GM21515 (cell line): ENCODE data around the gene KATNBL1.
A peak's percentile ranks its signal among the peaks of the same experiment; 100 is the strongest.

Experiments used
- ATAC-seq: cut with Tn5 transposase; IDR thresholded peaks from one replicate; pipeline ENCODE4 v1.9.1; 2021; ENCODE audit not compliant: unreplicated experiment

KATNBL1 gene, protein sequence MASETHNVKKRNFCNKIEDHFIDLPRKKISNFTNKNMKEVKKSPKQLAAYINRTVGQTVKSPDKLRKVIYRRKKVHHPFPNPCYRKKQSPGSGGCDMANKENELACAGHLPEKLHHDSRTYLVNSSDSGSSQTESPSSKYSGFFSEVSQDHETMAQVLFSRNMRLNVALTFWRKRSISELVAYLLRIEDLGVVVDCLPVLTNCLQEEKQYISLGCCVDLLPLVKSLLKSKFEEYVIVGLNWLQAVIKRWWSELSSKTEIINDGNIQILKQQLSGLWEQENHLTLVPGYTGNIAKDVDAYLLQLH

DNA sequence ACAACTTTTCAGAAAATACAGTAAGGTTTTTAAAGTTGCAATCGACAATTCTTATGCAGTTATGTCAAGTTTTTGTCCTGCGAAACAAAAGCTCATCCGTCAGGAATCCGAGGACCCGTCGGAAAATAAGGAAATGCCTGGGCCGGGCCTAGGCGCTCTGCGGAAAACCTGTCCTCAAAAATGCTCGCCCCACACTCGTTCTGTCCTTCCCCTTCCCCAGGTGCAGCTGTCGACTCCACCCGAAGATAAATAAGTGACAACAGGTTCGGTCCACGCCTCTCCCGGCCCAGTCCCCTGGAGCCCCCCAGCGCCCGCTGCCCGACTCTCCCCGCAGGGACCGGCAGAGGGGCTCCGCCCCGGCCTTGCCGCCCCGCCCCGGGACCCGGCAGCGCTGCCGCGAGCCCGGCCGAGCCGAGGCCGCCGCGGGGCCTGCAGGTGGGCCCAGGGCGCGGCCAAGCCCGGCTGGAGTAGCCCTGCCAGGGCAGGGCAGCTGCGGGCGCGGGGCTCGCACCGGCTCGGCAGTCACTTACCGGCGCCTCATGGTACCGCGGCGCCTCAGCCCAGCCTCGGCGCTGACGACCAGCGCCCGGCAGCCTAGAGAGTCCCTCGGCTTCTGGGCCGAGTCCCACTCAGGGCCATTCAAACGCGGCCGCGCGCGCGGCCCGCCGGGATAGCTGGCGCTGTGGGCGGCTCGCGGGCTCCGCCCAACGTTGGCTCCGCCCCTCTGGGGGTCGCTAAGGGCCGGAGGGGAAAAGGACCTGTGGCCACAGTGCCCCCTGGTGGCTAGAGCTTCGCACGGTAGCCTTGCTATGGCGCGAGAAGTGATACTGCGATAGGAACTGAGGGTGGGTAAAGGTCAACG, at the start of gene KATNBL1:
Gene KATNBL1, minus strand, starts transcription at position 676 of the 862 bp plus-strand sequence. CDS start 46,420 bp downstream, outside the sequence.
- ATAC-seq = peak; percentile 78

DNA sequence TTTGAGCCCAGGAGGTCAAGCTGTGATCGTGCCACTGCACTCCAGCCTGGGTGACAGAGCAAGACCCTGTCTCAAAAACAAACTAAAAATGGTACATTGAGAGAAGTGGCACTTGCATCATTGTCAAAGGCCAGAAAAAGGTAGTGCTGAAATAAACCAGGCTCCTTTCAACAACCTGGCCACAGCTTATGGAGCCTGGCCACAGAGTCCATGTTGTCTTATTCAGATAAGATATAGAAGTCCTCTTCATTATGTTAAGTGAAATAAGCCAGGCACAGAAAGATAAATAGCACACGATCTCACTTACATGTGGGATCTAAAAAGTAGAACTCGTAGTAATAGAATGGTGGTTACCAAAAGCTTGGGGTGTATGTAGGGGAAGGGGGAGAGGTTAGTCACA, 49.7 kb upstream of the KATNBL1 start:
- no peak for ATAC-seq

DNA sequence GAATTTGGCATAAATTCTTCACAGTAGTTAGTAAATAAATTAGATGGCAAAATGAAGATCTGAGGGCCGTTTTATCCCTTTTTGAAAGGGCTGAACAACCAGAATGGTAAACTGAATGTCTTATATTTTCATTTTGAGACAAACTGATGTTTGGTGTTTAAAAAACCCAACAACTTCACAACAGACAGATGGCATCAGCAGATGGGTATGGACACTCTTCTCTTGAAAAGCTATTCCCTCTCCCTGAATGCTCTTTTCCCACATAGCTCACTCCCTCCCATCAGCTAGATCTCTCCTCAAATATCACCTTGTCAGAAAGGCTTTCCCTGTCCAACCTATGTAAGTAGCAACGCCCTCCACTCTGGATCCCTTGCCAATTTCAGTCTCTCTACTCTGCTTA, 48.3 kb upstream of the KATNBL1 start:
- ATAC-seq = no peak

DNA sequence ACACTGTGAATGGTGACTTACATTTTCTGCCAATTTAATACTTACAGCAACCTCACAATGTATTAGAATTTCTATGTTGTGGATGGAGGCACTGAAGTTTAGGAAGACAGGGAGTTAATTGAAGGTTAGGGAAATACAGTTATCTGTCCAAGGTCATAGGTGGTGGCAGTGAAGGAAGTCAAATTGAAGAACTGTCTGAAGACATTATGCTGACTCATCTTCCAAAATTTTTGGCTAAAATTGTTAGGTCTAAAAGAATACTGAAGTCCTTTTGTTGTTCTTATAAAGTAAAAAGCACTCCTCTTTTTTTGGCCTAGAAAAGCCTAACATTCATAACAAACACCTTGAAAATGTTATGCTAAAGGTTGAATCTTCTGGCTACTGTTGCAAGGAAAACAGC, 42.6 kb upstream of the KATNBL1 start:
- no peak for ATAC-seq

DNA sequence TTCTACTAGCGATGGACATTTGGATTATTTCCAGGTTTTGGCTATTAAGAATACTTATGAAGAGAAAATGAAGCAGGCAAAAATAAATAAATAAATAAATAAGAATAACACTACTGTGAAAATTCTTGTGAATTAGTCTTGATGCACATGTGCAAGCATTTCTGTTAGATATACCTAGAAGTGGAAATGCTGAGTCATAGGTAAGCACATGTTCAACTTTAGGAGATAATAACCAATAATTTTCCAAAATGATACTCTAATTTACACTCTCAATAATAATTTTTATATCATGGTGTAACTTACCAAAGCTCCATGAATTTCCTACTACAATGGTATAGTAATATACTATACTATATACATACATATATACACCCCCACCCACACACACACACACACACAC, 38.3 kb upstream of the KATNBL1 start:
- ATAC-seq = no peak

DNA sequence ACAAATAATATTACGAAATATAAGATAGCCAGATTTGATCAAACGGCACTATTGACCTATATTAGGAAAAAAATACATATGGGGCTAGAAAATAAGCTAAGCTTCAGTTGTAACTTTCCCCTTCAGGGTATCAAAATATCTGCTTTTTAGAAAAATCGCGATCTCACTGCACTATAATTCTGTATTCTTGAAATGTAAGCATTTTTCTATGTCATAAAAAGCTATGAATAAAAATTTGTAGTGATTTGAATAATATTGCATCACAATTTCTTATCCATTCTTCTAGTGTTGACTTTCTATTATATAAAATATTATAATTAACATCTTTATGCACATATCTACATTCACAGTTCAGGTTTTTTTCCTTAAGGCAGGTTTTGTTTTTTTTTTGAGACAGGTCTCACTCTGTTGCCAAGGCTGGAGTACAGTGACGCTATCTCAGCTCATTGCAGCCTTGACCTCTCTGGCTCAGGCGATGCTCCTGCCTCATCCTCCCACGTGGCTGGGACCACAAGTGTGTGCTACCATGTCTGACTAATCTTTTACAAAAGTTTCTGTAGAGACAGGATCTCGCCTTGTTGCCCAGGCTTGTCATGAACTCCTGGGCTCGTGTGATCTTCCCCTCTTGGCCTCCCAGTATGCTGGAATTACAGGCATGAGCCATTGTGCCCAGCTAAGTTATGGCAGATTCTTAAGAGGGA, 36.5 kb upstream of the KATNBL1 start:
- no peak for ATAC-seq

DNA sequence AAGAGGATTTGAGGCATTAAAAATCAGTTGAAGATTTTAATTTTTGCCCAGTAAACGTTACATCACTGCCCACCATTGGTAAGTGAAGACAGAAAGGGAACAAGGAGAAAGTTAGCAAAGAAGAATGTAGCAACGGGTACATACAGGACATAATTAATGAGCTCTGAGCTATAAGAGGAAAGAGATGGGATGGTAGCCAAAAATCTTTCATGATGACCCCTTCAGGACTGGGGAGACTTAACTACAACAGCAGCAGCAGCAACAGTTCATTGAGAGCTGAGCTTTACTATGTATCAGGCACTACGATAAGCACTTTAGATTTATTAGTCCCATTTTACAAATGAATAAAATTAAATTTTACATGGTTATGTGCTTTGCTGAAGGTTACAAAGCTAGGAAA, 33.3 kb upstream of the KATNBL1 start:
- no peak for ATAC-seq

DNA sequence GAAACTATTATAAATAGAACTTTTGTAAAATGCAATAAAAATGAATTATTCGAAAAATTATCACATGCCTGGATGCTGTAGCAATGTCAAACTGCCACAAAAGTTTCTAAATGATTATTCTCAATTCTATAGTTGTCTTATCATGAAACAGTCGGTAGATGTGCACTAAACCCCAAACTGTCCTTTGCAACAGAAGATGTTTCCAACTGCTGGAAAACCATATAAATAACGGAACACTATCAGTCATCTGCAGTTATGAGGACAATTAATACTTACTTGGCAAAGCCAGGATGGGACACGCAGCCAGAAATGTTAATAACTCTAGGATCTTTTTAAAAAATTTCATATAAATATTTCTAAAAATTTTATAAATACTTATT, 32.4 kb upstream of the KATNBL1 start:
- ATAC-seq = no peak

DNA sequence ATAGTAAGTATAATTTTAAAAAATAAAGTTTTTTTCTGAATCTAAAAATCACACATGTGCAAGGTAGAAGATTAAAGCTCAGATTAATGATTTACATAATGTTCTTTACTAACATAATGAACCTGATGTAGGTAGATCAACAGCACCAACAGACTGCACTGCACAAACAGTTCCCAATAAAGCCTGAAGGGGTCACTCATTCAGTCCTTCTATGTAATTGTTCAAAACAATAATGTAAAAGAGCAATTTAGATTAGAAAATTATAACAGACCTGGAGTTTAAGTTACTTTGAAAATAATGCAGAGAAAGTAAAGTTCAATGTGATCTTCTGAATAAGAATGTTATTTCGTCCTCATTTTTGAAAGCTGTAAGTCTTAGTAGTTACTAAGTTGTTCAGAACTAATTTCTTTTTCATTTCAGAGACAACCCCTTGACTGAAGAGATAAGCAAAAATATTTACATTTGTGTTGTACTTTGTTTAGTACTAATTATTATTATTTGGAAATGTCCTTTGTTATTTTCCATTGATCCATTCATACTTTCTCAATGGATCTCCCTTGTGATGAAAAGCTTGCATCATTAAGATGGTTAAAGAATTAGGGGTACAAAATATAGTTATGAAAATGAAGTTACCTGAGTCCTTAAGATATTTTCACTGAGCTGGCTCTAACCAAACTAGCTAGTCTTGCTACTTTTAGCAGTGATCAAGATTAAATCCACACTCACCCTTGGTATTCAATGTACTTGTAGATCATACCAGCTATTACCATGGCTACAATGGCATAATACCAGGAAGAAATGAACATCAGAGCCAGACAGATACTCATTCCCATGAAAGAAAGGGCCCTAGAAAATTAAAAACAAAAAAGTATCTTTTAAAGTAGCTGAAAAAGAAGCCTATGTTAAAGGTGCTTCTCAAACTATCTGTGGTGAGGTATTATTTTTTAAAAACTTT, 31.8 kb upstream of the KATNBL1 start:
- ATAC-seq = no peak

DNA sequence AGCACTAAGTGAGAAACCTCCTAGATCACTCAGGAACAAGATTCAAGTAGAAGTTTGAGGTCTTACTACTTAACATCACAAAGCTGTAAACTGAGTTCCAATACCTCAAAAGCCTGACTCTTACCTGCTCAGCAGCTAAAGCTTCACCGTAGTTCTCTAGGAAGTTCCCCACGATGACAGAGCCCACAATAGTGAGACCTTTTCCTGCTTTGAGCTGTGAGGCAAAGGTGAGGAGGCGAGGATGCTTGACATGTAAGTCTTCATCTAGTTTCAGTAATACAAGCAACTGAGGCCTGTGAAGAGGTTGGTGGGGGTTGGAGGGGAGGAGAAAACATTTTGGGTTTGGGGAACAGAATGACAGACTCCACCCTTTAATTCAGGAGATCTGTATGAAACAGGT, 30.6 kb upstream of the KATNBL1 start:
- no peak for ATAC-seq

DNA sequence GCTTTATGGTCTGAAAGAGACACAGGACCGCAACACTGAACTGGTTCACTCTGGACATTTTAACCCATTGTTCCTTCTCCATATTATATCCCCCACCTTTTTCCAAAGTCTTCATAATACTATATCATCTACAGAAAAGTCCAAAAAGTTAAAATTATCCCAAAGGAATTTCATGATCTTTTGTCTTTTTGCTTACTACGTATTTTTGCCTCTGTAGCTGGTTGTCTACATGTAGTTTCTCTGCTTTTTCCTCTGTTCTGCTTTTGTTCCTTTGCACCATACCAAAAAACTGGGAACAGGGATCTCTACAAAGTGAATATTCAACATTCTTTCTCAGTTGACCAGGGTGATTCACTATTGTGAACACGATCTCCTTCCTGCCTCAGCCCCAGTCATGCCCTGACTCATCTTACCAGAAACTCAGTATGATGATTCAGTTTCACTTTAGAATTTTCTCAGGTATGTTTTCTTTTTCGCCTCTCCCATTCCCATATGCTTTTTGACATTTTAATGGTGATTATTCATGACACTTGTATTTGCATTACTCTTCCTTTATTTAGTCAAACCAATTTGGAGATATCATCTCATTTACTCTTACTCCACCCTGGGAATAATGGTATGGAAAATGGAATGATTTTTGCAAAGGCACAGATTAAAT, 29.4 kb upstream of the KATNBL1 start:
- ATAC-seq = no peak

DNA sequence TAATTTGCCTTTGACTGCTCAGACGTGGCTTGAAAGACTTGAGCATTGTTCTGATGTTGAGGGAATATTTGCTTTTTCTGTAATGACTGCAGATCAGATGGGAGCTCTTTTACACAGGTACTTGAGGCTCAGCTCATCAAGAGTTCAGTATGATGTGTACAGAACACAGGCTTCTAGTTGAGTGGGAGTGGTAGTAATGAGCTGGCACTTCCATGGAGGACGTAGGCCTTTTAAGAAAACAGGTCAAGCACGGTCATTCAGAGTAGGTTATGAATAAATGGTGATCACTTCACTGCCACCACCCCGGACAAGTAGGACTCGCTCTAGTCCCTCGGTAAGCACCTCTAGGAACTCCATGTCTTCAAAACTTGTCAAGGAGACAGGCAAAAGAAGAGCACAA, 23.7 kb upstream of the KATNBL1 start:
- ATAC-seq = no peak

DNA sequence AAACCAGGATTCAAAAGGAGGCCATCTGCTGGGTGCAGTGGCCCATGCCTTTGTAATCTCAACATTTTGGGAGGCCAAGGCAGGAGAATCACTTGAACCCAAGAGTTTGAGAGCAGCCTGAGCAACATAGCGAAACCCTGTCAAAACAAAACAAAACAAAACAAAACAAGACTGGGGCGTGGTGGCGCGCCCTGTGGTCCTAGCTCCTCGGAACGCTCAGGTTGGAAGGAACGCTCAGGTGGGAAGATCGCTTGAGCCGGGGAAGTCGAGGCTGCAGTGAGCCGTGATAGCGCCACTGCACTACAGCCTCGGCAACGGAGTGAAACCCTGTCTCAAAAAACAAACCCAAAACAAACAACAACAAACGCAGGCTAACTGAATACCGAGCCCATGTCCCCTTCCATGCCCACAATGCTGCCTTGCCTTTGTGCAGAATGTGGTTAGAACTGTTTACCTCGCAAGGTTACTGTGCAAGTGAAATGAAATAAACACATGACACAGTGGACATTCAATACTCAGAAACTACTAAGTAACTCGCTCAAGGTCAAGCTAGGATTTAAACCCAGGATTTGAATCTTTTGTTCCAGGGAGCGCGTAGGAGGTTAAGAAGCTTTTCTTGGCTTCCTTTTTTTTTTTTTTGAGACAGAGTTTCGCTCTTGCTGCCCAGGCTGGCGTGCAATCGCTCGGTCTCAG, 14.2 kb upstream of the KATNBL1 start:
- no peak for ATAC-seq

DNA sequence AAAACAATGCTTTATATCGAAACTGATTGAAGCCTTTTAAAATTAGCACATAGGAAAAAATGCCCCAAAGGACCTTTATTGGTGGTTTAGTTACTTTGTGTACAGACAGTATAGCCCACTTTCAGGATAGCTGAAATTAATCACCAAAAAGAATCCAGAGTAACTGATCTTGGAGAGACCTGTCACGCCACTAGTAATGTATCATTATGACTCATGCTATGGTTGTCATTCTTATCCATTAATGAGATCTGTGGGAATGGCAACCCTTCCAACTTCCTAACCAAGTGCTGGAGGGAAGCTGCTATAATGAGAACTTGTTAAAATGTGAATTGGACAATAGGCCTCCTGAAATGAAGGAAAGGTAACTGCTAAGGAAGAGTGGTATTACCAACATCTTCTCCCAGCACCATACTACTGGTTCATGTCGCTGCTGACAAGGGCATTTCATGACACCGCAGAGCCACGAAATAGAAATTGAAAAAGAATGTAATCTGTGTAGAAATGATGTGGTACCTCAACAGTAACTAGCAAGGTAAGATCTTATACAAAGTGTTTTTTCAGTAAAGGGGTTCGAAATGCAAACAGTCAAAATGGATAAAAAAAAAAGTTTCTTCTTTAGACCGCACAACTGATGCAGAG, 7.8 kb upstream of the KATNBL1 start:
- no peak for ATAC-seq

DNA sequence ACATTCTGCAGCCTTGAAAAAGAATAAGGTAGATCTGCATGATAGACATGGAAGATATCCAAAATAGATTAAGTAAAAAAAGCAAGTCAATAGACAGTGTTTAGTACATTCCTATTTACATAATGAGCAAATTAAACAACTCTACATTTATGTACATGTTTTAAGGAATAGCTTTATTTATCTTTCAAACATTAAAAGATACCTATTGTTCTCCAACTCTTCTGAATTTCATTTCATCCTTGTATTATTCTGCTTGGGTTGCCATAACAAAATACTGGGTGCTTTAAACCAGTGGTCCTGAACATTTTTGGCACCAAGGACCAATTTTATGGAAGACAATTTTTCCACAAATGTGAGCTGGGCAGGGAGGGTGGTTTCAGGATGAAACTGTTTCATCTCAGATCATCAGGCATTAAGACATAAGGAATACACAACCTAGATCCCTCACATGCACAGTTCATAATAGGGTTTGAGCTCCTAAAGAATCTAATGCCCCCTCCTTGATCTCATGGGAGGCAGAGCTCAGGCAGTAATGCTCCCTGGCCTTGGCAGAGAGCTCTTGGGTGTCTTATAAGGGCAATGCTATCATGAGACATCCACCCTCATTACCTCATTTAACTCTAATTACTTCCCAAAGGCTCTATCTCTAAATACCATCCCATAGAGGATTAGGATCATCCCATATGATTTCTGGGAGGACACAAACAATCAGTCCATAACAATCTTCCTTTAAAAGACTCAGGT, 6.8 kb upstream of the KATNBL1 start:
- ATAC-seq = no peak

DNA sequence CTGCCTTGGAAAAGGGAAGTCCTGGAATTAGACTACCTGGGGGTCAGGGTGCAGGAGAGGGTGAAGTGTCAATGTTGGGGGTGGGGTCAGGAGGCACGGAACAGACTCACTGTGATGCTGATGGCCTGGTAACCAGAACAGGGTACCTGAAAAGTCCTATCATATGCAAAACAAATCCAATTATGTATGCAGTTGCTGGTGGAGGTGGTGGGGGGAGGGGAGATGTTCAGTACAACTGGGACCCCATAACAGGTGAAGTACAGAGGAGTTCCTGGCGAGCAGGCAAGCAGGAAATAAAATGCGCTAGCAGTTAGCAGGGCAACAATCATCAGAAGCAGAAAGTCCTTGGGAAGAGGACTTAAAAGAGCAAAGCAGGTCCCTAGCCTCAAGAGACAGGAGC, 4.2 kb upstream of the KATNBL1 start:
- no peak for ATAC-seq

DNA sequence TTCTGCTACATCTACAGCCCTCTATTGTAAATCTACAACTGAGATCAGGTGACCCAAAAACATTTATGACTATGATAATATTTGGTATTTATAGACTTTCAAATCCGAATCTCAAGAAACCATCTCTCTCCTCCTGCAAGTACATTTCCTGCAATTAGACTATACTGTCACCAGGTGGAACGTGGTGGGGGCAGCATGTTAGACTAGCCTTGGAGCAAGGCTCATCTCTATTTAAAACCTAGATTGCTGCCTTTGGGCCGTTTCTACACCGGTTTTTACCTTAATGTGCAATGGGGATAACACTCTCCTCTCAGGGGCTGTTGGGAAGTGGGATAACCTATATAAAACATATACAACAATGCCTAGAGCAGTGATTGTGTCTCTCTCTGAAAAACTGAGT, 3.8 kb upstream of the KATNBL1 start:
- ATAC-seq = no peak

DNA sequence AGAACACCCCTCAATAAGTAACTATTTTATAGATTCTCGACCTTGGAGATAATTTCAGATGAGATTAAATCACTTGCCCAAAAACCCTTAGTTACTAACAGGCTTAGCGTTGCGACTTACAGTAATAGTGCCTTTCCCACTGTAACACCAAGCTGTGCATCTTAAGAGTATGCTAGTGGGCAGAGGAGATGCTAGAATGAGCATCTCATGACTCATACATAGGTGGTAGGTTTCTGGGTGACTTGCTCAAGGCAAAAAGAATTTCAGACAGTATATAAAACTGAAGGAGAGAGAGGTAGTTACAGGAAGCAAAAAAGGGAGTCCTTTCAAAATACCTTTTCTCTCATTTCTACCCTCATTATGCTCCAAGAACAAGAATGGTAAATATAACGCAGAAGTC, 3.9 kb downstream of the KATNBL1 start:
- ATAC-seq = no peak
